ENCODE results near the gene AFP. TPM values are rescaled to one million over a fixed set of nuclear protein-coding genes. Genes with fewer than 3 reads are reported as not detected.

The AFP gene
- total RNA-seq, 1 donor from 2014 or later = not detected

GRCh38 chr4:73437558-73437956 lies 1.5 kb downstream of the AFP start:
- TF ChIP-seq POLR2A (IDR thresholded peaks at IDR 0.05) (no peak), POLR2AphosphoS5 (IDR thresholded peaks at IDR 0.05; ENCODE audit: insufficient read depth in 1 of 2, low read depth in 1 of 2) (no peak)
- TF ChIP-seq, protein P1, sequence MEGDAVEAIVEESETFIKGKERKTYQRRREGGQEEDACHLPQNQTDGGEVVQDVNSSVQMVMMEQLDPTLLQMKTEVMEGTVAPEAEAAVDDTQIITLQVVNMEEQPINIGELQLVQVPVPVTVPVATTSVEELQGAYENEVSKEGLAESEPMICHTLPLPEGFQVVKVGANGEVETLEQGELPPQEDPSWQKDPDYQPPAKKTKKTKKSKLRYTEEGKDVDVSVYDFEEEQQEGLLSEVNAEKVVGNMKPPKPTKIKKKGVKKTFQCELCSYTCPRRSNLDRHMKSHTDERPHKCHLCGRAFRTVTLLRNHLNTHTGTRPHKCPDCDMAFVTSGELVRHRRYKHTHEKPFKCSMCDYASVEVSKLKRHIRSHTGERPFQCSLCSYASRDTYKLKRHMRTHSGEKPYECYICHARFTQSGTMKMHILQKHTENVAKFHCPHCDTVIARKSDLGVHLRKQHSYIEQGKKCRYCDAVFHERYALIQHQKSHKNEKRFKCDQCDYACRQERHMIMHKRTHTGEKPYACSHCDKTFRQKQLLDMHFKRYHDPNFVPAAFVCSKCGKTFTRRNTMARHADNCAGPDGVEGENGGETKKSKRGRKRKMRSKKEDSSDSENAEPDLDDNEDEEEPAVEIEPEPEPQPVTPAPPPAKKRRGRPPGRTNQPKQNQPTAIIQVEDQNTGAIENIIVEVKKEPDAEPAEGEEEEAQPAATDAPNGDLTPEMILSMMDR (IDR thresholded peaks at IDR 0.05) = no peak
- Histone ChIP-seq H3K4me1 (no peaks in the 10 kb centered on the region), H3K36me3 (no peaks in the 10 kb centered on the region), H3K4me3 (no peak overlapping the region), H3K27me3 (no peaks in the 10 kb centered on the region), H3K27ac (no peak overlapping the region), H3K9me3 (no peaks in the 10 kb centered on the region)
- intact Hi-C loops (cut with DNase I) = no loop called here
- no peak for DNase-seq (ENCODE audit: extremely low spot score in 2 of 2)

GRCh38 chr4:73438048-73438447 lies 2.0 kb downstream of the AFP start:
- Histone ChIP-seq H3K9me3 (no peaks in the 10 kb centered on the region), H3K4me3 (no peak overlapping the region), H3K27ac (no peak overlapping the region), H3K4me1 (no peaks in the 10 kb centered on the region), H3K36me3 (no peaks in the 10 kb centered on the region), H3K27me3 (no peaks in the 10 kb centered on the region)
- no peak for DNase-seq (ENCODE audit: extremely low spot score in 2 of 2)
- intact Hi-C loops (cut with DNase I) = no loop called here
- TF ChIP-seq POLR2AphosphoS5 (IDR thresholded peaks at IDR 0.05; ENCODE audit: insufficient read depth in 1 of 2, low read depth in 1 of 2) (no peak), POLR2A (IDR thresholded peaks at IDR 0.05) (no peak)
- TF ChIP-seq, protein P1 (IDR thresholded peaks at IDR 0.05) = no peak

DNA sequence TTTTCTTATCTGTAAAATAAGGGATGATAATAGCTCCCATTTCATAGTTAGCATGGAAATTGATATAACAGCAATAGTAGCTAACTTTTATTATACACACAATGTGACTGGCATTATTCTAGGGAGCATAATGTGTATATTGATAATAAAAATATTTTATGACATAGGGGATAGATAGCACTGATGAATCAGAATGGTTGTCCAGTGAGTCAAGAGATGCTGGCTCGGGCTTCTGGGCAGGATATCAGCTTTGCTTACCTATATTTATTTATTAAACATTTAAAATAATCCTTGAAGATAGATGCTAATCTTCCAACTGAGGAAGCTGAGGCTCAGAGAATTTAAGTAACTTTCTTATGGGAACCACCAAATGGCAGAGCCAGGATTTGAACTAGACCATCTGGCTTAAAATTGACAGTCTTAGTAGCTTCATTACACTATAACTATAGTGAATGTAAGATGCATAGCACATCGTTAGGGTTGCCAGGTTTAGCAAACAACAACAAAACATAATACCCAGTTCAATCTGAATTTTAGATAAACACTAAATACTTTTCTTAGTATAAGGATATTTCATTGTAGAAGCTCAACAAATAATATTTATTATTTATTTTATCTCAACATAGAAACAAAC lies 2.7 kb downstream of the AFP start:
- intact Hi-C loops (cut with DNase I) = no loop called here
- H3K27ac ChIP-seq = no peak overlapping the region

GRCh38 chr4:73439445-73439844 lies 3.4 kb downstream of the AFP start:
- no peaks in the 10 kb centered on the region for H3K9me3 ChIP-seq
- H3K27ac ChIP-seq = no peak overlapping the region
- no peaks in the 10 kb centered on the region for H3K4me1 ChIP-seq
- no peak for TF ChIP-seq POLR2AphosphoS5 (IDR thresholded peaks at IDR 0.05; ENCODE audit: insufficient read depth in 1 of 2, low read depth in 1 of 2)
- TF ChIP-seq, protein P1 (IDR thresholded peaks at IDR 0.05) = no peak
- no peak for TF ChIP-seq POLR2A (IDR thresholded peaks at IDR 0.05)
- DNase-seq (ENCODE audit: extremely low spot score in 2 of 2) = no peak
- no peak overlapping the region for H3K4me3 ChIP-seq
- no peaks in the 10 kb centered on the region for H3K27me3 ChIP-seq
- intact Hi-C loops (cut with DNase I) = no loop called here
- no peaks in the 10 kb centered on the region for H3K36me3 ChIP-seq

More for the DNA sequence above, 2.7 kb downstream of the AFP start:
- no peaks in the 10 kb centered on the region for H3K4me1 ChIP-seq
- DNase-seq (ENCODE audit: extremely low spot score in 2 of 2) = no peak
- no peaks in the 10 kb centered on the region for H3K36me3 ChIP-seq
- no peaks in the 10 kb centered on the region for H3K9me3 ChIP-seq
- no peak overlapping the region for H3K4me3 ChIP-seq
- TF ChIP-seq POLR2AphosphoS5 (IDR thresholded peaks at IDR 0.05; ENCODE audit: insufficient read depth in 1 of 2, low read depth in 1 of 2) = no peak
- H3K27me3 ChIP-seq = no peaks in the 10 kb centered on the region

DNA sequence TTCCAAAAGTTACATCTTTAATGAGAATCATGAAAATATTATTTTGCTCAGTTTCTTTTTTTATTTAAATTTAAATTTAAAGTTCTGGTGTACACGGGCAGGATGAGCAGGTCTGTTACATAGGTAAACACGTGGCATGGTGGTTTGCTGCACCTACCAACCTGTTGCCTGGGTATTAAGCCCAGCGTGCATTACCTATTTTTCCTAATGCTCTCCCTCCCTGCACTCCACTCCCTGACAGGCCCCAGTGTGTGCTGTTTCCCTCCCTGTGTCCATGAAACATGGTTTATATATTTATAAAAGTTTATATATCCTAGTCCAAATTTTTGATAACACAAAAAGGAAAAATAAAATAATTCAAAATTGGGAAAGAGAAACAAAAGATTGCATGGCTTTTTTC lies 4.0 kb downstream of the AFP start:
- intact Hi-C loops (cut with DNase I) = no loop called here
- Histone ChIP-seq H3K27ac (no peak overlapping the region), H3K36me3 (no peaks in the 10 kb centered on the region), H3K4me3 (no peak overlapping the region), H3K27me3 (no peaks in the 10 kb centered on the region), H3K4me1 (no peaks in the 10 kb centered on the region), H3K9me3 (no peaks in the 10 kb centered on the region)
- no peak for DNase-seq (ENCODE audit: extremely low spot score in 2 of 2)
- TF ChIP-seq POLR2AphosphoS5 (IDR thresholded peaks at IDR 0.05; ENCODE audit: insufficient read depth in 1 of 2, low read depth in 1 of 2) = no peak
- TF ChIP-seq, protein P1 (IDR thresholded peaks at IDR 0.05) = no peak
- no peak for TF ChIP-seq POLR2A (IDR thresholded peaks at IDR 0.05)
